ENCODE data around the gene CAPZB. TPM values are rescaled to one million over a fixed set of nuclear protein-coding genes. Genes with fewer than 3 reads are reported as not detected.
A peak's percentile ranks its signal among the peaks of the same experiment; 100 is the strongest.

Gene CAPZB
- total RNA-seq, 3 donors from 2014 or later (not counting 1 experiment from before 2014, with no cell fraction given) = 369 to 393 (median 375) TPM

DNA sequence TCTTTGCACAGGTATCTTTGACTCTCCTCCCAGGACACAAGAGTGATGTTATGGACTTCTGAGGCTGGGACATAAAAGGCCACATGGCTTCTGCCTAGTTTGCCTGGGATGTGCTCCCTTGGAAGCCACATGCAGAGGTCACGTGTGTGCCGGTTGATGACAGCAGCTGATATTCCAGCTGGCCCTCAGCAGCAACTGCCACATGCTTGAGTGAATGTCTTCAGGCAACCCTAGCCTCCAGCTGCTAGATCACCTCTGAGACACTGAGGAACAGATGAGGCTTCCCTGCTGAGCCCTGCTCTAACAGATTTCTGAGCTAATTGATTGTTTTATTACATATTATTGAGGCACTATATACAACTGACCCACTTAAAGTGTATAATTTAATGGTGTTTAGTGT, 185.1 kb downstream of the CAPZB start:
- Histone ChIP-seq H3K9me3 (ENCODE audit: control insufficient read depth, insufficient read depth, low read length) (peaks cover 8% of the 10 kb centered on the region), H3K27me3 (ENCODE audit: control insufficient read depth, insufficient read depth, low read length) (no peaks in the 10 kb centered on the region), H3K36me3 (ENCODE audit: control insufficient read depth, insufficient read depth, low read length) (peaks cover 20% of the 10 kb centered on the region), H3K4me3 (ENCODE audit: low read length) (no peak overlapping the region), H3K4me1 (ENCODE audit: control insufficient read depth, insufficient read depth, low read length) (no peaks in the 10 kb centered on the region), H3K27ac (ENCODE audit: low read length) (no peak overlapping the region)
- H3K4me1 Mint-ChIP-seq = no peaks in the 10 kb centered on the region
- intact Hi-C loops (cut with micrococcal nuclease) = no loop called here
- H3K27me3 Mint-ChIP-seq (ENCODE audit: low read depth in 2 of 2) = no peaks in the 10 kb centered on the region
- TF ChIP-seq, protein P1, sequence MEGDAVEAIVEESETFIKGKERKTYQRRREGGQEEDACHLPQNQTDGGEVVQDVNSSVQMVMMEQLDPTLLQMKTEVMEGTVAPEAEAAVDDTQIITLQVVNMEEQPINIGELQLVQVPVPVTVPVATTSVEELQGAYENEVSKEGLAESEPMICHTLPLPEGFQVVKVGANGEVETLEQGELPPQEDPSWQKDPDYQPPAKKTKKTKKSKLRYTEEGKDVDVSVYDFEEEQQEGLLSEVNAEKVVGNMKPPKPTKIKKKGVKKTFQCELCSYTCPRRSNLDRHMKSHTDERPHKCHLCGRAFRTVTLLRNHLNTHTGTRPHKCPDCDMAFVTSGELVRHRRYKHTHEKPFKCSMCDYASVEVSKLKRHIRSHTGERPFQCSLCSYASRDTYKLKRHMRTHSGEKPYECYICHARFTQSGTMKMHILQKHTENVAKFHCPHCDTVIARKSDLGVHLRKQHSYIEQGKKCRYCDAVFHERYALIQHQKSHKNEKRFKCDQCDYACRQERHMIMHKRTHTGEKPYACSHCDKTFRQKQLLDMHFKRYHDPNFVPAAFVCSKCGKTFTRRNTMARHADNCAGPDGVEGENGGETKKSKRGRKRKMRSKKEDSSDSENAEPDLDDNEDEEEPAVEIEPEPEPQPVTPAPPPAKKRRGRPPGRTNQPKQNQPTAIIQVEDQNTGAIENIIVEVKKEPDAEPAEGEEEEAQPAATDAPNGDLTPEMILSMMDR (IDR thresholded peaks at IDR 0.05) = no peak
- ATAC-seq (no peak), DNase-seq (no peak)
- no peak overlapping the region for H3K4me3 Mint-ChIP-seq
- 100% methylated on average over 2 of the region's 2 CpGs for WGBS (ENCODE audit: insufficient coverage)
- H3K9me3 Mint-ChIP-seq = no peaks in the 10 kb centered on the region
- peaks cover 8% of the 10 kb centered on the region for H3K36me3 Mint-ChIP-seq
- no peak overlapping the region for H3K27ac Mint-ChIP-seq

DNA sequence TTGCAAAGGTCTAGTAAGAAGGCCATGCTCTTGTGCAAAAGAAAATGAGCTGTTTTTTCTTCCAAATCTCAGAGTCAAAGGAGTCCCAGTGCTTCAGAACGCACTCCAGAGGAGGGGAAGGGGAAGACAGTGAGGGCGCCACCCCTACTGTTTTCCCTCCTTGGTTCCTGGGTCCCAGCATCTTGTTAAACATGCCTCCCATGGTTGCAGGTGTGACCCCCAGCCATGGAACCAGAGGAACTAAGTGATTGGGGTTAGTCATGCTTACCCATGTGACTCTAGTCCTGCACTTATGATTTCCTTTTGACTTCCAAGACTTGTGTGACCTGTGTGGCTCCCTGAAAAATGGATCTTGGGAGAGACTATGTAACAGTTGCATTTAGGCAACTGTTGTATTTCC, 190.7 kb downstream of the CAPZB start:
- intact Hi-C loops (cut with micrococcal nuclease) = no loop called here
- no peaks in the 10 kb centered on the region for H3K4me1 Mint-ChIP-seq
- H3K36me3 Mint-ChIP-seq = peaks cover 13% of the 10 kb centered on the region
- Histone ChIP-seq H3K36me3 (ENCODE audit: control insufficient read depth, insufficient read depth, low read length) (no peaks in the 10 kb centered on the region), H3K9me3 (ENCODE audit: control insufficient read depth, insufficient read depth, low read length) (peaks cover 18% of the 10 kb centered on the region), H3K4me3 (ENCODE audit: low read length) (no peak overlapping the region), H3K27ac (ENCODE audit: low read length) (no peak overlapping the region), H3K4me1 (ENCODE audit: control insufficient read depth, insufficient read depth, low read length) (no peaks in the 10 kb centered on the region), H3K27me3 (ENCODE audit: control insufficient read depth, insufficient read depth, low read length) (no peaks in the 10 kb centered on the region)
- H3K27ac Mint-ChIP-seq = no peak overlapping the region
- no peak for ATAC-seq
- peaks cover 0 to 3% of the 10 kb centered on the region in 2 donors for H3K27me3 Mint-ChIP-seq (ENCODE audit: low read depth in 2 of 2)
- TF ChIP-seq, protein P1 (IDR thresholded peaks at IDR 0.05) = no peak
- DNase-seq = no peak
- 100% methylated on average over 2 of the region's 2 CpGs for WGBS (ENCODE audit: insufficient coverage)
- H3K9me3 Mint-ChIP-seq = peaks cover 3 to 4% of the 10 kb centered on the region in 2 donors
- no peak overlapping the region for H3K4me3 Mint-ChIP-seq

DNA sequence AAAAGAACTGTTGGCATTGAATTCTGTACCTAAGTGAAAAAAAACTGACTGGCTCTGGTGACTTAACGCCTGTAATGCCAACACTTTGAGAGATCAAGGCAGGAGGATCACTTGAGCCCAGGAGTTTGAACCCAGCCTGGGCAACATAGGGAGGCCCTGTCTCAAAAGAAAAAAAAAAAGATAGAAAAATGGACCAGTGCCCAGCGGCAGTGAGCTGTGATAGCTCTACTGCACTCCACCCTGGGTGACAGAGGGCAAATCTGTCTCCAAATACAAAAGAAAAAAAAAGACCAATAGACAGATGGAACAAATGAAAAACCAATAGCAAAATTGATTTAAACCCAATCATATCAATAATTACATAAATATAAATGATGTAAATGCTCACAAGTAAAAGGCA, 196.1 kb downstream of the CAPZB start:
- H3K27ac Mint-ChIP-seq = no peak overlapping the region
- WGBS (ENCODE audit: insufficient coverage) = 80% methylated on average over 2 of the region's 2 CpGs
- H3K27me3 Mint-ChIP-seq (ENCODE audit: low read depth in 2 of 2) = peaks cover 12 to 18% of the 10 kb centered on the region in 2 donors
- Histone ChIP-seq H3K4me1 (ENCODE audit: control insufficient read depth, insufficient read depth, low read length) (peaks cover 4% of the 10 kb centered on the region), H3K27me3 (ENCODE audit: control insufficient read depth, insufficient read depth, low read length) (no peaks in the 10 kb centered on the region), H3K36me3 (ENCODE audit: control insufficient read depth, insufficient read depth, low read length) (no peaks in the 10 kb centered on the region), H3K4me3 (ENCODE audit: low read length) (no peak overlapping the region), H3K9me3 (ENCODE audit: control insufficient read depth, insufficient read depth, low read length) (peaks cover 3% of the 10 kb centered on the region), H3K27ac (ENCODE audit: low read length) (no peak overlapping the region)
- peaks cover 2% of the 10 kb centered on the region in 2 donors for H3K9me3 Mint-ChIP-seq
- intact Hi-C loops (cut with micrococcal nuclease) = loop anchor here (1.0 kb wide), 1 partner anchor 17 kb away; no protein-coding TSS in a partner anchor
- peaks cover 12% of the 10 kb centered on the region in 2 donors for H3K4me1 Mint-ChIP-seq
- H3K36me3 Mint-ChIP-seq = peaks cover 4% of the 10 kb centered on the region
- TF ChIP-seq, protein P1 (IDR thresholded peaks at IDR 0.05) = no peak
- H3K4me3 Mint-ChIP-seq = peak overlapping the region; percentile 66
- ATAC-seq (no peak), DNase-seq (no peak)

Other genes starting within 250 kb of the CAPZB start
- gene EMC1, start 234.0 kb downstream of the CAPZB start, total RNA-seq = 10 to 100 TPM; 30.7 to 36.0 (median 33.5) TPM
- 10 to 100 TPM in 2 of 3 donors, 1 to 10 TPM in 1; 9.7 to 15.8 (median 13.5) TPM for gene MRTO4, start 233.7 kb downstream of the CAPZB start, total RNA-seq
- 1 to 10 TPM; 1.1 to 2.0 (median 1.5) TPM for gene AKR7A3, start 196.8 kb downstream of the CAPZB start, total RNA-seq
- 10 to 100 TPM; 25.5 to 31.9 (median 28.9) TPM for gene AKR7A2, start 173.4 kb downstream of the CAPZB start, total RNA-seq
- 1 to 10 TPM; 5.8 to 8.5 (median 7.6) TPM for gene SLC66A1, start 173.2 kb downstream of the CAPZB start, total RNA-seq
- 10 to 100 TPM; 10.7 to 18.4 (median 11.4) TPM for gene NBL1, start 158.8 kb upstream of the CAPZB start, total RNA-seq
- gene HTR6, start 179.3 kb upstream of the CAPZB start, total RNA-seq = under 1 TPM in 1 of 3 donors, not detected in 2; 0.18 TPM